GM18526 (cell line): ENCODE results near the gene MTNR1B.

Experiments
- POLR2A ChIP-seq: IDR thresholded peaks from 3 replicates; pipeline ENCODE4 v1.6.1; 2011; ENCODE audit not compliant: insufficient read length; ENCODE audit errors: extremely low read depth

Gene MTNR1B

GRCh38 chr11:93016595-93016994 is 47.1 kb downstream of the MTNR1B start:
- TF ChIP-seq POLR2A = no peak

- TF ChIP-seq POLR2A = no peak
These were observed 48.6 kb downstream of the MTNR1B start for GRCh38 chr11:93017821-93018690.

GRCh38 chr11:93020248-93021046 is 51.0 kb downstream of the MTNR1B start:
- no peak for TF ChIP-seq POLR2A

- no peak for TF ChIP-seq POLR2A
These were observed 54.9 kb downstream of the MTNR1B start for GRCh38 chr11:93024369-93024768.

GRCh38 chr11:93025558-93026255 is 56.3 kb downstream of the MTNR1B start:
- TF ChIP-seq POLR2A = no peak

GRCh38 chr11:93028960-93029522 is 59.6 kb downstream of the MTNR1B start:
- TF ChIP-seq POLR2A = no peak

- TF ChIP-seq POLR2A = no peak
These were observed 61.9 kb downstream of the MTNR1B start for GRCh38 chr11:93031386-93031785.
